KMS-11 (cell line): Measurements from ENCODE around the gene RERE.

Experiments used
- H2AFZ ChIP-seq: fragments of 200-600 bp; sonication (generic); 2 replicates; pipeline ENCODE4 v1.6.1; 2016; ENCODE audit warnings: antibody characterized with exemption, mixed run types, low read depth
- H3K27ac ChIP-seq: fragments of 200-600 bp; sonication (generic); 2 replicates; pipeline ENCODE4 v1.6.1; 2016; ENCODE audit warnings: mild to moderate bottlenecking, mixed run types
- H3K27me3 ChIP-seq: fragments of 200-600 bp; sonication (generic); 2 replicates; pipeline ENCODE4 v1.6.1; 2017; ENCODE audit warnings: mild to moderate bottlenecking, low read depth, mixed run types, moderate library complexity; ENCODE audit not compliant: insufficient read depth
- H3K36me3 ChIP-seq: fragments of 200-600 bp; sonication (generic); 2 replicates; pipeline ENCODE4 v1.6.1; 2017; ENCODE audit warnings: mild to moderate bottlenecking, mixed run types; ENCODE audit not compliant: insufficient read depth
- H3K4me1 ChIP-seq: fragments of 200-600 bp; sonication (generic); 2 replicates; pipeline ENCODE4 v1.6.1; 2016; ENCODE audit warnings: mild to moderate bottlenecking, low read depth, mixed run types; ENCODE audit not compliant: poor library complexity, severe bottlenecking
- H3K4me2 ChIP-seq: fragments of 200-600 bp; sonication (generic); 2 replicates; pipeline ENCODE4 v1.7.0; 2016; ENCODE audit warnings: mild to moderate bottlenecking, mixed run types
- H3K4me3 ChIP-seq: fragments of 200-600 bp; sonication (generic); IDR thresholded peaks from 2 replicates; pipeline ENCODE4 v1.6.1; 2017; ENCODE audit warnings: low read depth, low read length, mixed read lengths; ENCODE audit not compliant: insufficient read depth
- H3K79me2 ChIP-seq: fragments of 200-600 bp; sonication (generic); 2 replicates; pipeline ENCODE4 v1.6.1; 2016; ENCODE audit warnings: low read depth, mixed run types; ENCODE audit not compliant: insufficient read depth
- H3K9ac ChIP-seq: fragments of 200-600 bp; sonication (generic); 2 replicates; pipeline ENCODE4 v1.6.1; 2016; ENCODE audit warnings: mild to moderate bottlenecking, mixed run types
- H4K20me1 ChIP-seq: fragments of 200-600 bp; sonication (generic); 2 replicates; pipeline ENCODE4 v1.6.1; 2016; ENCODE audit warnings: mild to moderate bottlenecking, mixed run types; ENCODE audit not compliant: insufficient read depth
- CTCF ChIP-seq: fragments of 200-600 bp; sonication (generic); conservative IDR thresholded peaks from 2 replicates; pipeline ENCODE4 v1.6.1; 2017; ENCODE audit warnings: low read depth, mild to moderate bottlenecking, antibody characterized with exemption, low read length, moderate library complexity, mixed read lengths

Gene RERE

GRCh38 chr1:8496473-8496872, 321.0 kb downstream of the RERE start:
- no peak for TF ChIP-seq CTCF
- H3K79me2 ChIP-seq, result no peaks in the 10 kb centered on the region
- H3K4me3 ChIP-seq, result no peak overlapping the region
- no peak overlapping the region for H3K4me2 ChIP-seq
- H3K9ac ChIP-seq, result no peak overlapping the region
- no peak overlapping the region for H3K27ac ChIP-seq
- no peaks in the 10 kb centered on the region for H4K20me1 ChIP-seq
- no peaks in the 10 kb centered on the region for H3K36me3 ChIP-seq
- no peaks in the 10 kb centered on the region for H3K27me3 ChIP-seq
- H2AFZ ChIP-seq, result no peak overlapping the region
- peaks cover 18% of the 10 kb centered on the region for H3K4me1 ChIP-seq

GRCh38 chr1:8495928-8496401, 321.5 kb downstream of the RERE start:
- Histone ChIP-seq H3K79me2 (no peaks in the 10 kb centered on the region), H3K9ac (no peak overlapping the region), H3K4me3 (no peak overlapping the region), H3K4me2 (no peak overlapping the region), H2AFZ (no peak overlapping the region), H3K27me3 (no peaks in the 10 kb centered on the region), H3K4me1 (peaks cover 18% of the 10 kb centered on the region), H3K27ac (no peak overlapping the region), H3K36me3 (no peaks in the 10 kb centered on the region), H4K20me1 (no peaks in the 10 kb centered on the region)
- no peak for TF ChIP-seq CTCF

- no peak overlapping the region for H3K4me3 ChIP-seq
- H3K4me1 ChIP-seq, result peaks cover 18% of the 10 kb centered on the region
- no peaks in the 10 kb centered on the region for H4K20me1 ChIP-seq
- no peaks in the 10 kb centered on the region for H3K36me3 ChIP-seq
- no peak overlapping the region for H3K9ac ChIP-seq
- no peaks in the 10 kb centered on the region for H3K27me3 ChIP-seq
- TF ChIP-seq CTCF, result no peak
- no peak overlapping the region for H3K27ac ChIP-seq
- H3K79me2 ChIP-seq, result no peaks in the 10 kb centered on the region
- no peak overlapping the region for H2AFZ ChIP-seq
- H3K4me2 ChIP-seq, result peak overlapping the region; percentile 5; the same call in 1 of the 2 replicates
Observed at GRCh38 chr1:8494681-8495080, 322.8 kb downstream of the RERE start.

- TF ChIP-seq CTCF, result no peak
- Histone ChIP-seq H3K4me1 (peaks cover 18% of the 10 kb centered on the region), H2AFZ (no peak overlapping the region), H3K4me3 (no peak overlapping the region), H3K4me2 (no peak overlapping the region; the same call in 1 of the 2 replicates), H3K27me3 (no peaks in the 10 kb centered on the region), H3K79me2 (no peaks in the 10 kb centered on the region), H3K9ac (no peak overlapping the region), H3K36me3 (no peaks in the 10 kb centered on the region), H3K27ac (no peak overlapping the region), H4K20me1 (no peaks in the 10 kb centered on the region)
Observed at GRCh38 chr1:8493916-8494540, 323.4 kb downstream of the RERE start.
